H9 (cell line): Measurements from ENCODE around the gene ATP7B. TPM values are rescaled to one million over a fixed set of nuclear protein-coding genes. Genes with fewer than 3 reads are reported as not detected.

Experiments used
- DNase-seq: peaks from one replicate; pipeline ENCODE4 v3.0.0-alpha.2; 2017
- H2AFZ ChIP-seq: one replicate; pipeline ENCODE4 v1.6.1; 2013; ENCODE audit warnings: mild to moderate bottlenecking, low read length, control low read depth, moderate library complexity
- H2AK5ac ChIP-seq: 2 replicates; pipeline ENCODE4 v1.6.1; 2013; ENCODE audit warnings: low read length, control low read depth, mixed read lengths; ENCODE audit not compliant: insufficient read length
- H2BK120ac ChIP-seq: one replicate; pipeline ENCODE4 v1.6.1; 2013; ENCODE audit warnings: low read depth, mild to moderate bottlenecking, low read length, control low read depth, inconsistent platforms; ENCODE audit not compliant: poor library complexity, severe bottlenecking
- H2BK12ac ChIP-seq: 2 replicates; pipeline ENCODE4 v1.6.1; 2013; ENCODE audit warnings: low read length, control low read depth, mixed read lengths, low read depth; ENCODE audit not compliant: insufficient read length
- H2BK15ac ChIP-seq: 2 replicates; pipeline ENCODE4 v1.6.1; 2013; ENCODE audit warnings: low read depth, low read length, control low read depth
- H2BK20ac ChIP-seq: one replicate; pipeline ENCODE4 v1.6.1; 2013; ENCODE audit warnings: low read depth, mild to moderate bottlenecking, low read length, control low read depth, inconsistent platforms; ENCODE audit not compliant: poor library complexity, severe bottlenecking
- H2BK5ac ChIP-seq: 2 replicates; pipeline ENCODE4 v1.6.1; 2013; ENCODE audit warnings: low read length, control low read depth, mixed read lengths; ENCODE audit not compliant: insufficient read length
- H3K14ac ChIP-seq: 2 replicates; pipeline ENCODE4 v1.6.1; 2013; ENCODE audit warnings: low read length, control low read depth; ENCODE audit not compliant: insufficient read depth
- H3K18ac ChIP-seq: 2 replicates; pipeline ENCODE4 v1.6.1; 2013; ENCODE audit warnings: low read depth, mild to moderate bottlenecking, mixed read lengths, low read length, control low read depth; ENCODE audit not compliant: insufficient read length
- H3K23ac ChIP-seq: 2 replicates; pipeline ENCODE4 v1.6.1; 2013; ENCODE audit warnings: low read length, control low read depth, mixed read lengths, low read depth; ENCODE audit not compliant: insufficient read length
- H3K23me2 ChIP-seq: 2 replicates; pipeline ENCODE4 v1.6.1; 2013; ENCODE audit warnings: low read depth, mild to moderate bottlenecking, mixed read lengths, low read length, control low read depth; ENCODE audit not compliant: insufficient read length, poor library complexity, severe bottlenecking
- H3K27ac ChIP-seq: 2 replicates; pipeline ENCODE4 v1.5.1; 2013; ENCODE audit warnings: low read length, control low read depth, mixed read lengths, low read depth; ENCODE audit not compliant: insufficient read length
- H3K27me3 ChIP-seq: 2 replicates; pipeline ENCODE4 v1.6.1; 2013; ENCODE audit warnings: low read length, control low read depth, inconsistent platforms; ENCODE audit not compliant: insufficient read depth
- H3K4ac ChIP-seq: 2 replicates; pipeline ENCODE4 v1.6.1; 2013; ENCODE audit warnings: low read depth, mild to moderate bottlenecking, control low read depth, inconsistent platforms, low read length, moderate library complexity
- H3K4me1 ChIP-seq: 2 replicates; pipeline ENCODE4 v1.6.1; 2013; ENCODE audit warnings: low read length, control low read depth, inconsistent platforms; ENCODE audit not compliant: insufficient read depth
- H3K4me2 ChIP-seq: 2 replicates; pipeline ENCODE4 v1.6.1; 2013; ENCODE audit warnings: low read length, control low read depth, mixed read lengths; ENCODE audit not compliant: insufficient read length, insufficient read depth
- H3K56ac ChIP-seq: 2 replicates; pipeline ENCODE4 v1.6.1; 2013; ENCODE audit warnings: low read depth, mild to moderate bottlenecking, mixed read lengths, low read length, control low read depth; ENCODE audit not compliant: insufficient read length
- H3K79me1 ChIP-seq: 2 replicates; pipeline ENCODE4 v1.6.1; 2013; ENCODE audit warnings: low read depth, mild to moderate bottlenecking, moderate library complexity, low read length, control low read depth, inconsistent platforms; ENCODE audit not compliant: insufficient read depth, poor library complexity, severe bottlenecking
- H3K79me2 ChIP-seq: 2 replicates; pipeline ENCODE4 v1.6.1; 2013; ENCODE audit warnings: low read length, control low read depth, inconsistent platforms; ENCODE audit not compliant: insufficient read depth
- H3K9ac ChIP-seq: 2 replicates; pipeline ENCODE4 v1.6.1; 2013; ENCODE audit warnings: low read length, control low read depth, mixed read lengths; ENCODE audit not compliant: insufficient read length; ENCODE audit errors: extremely low read depth
- H3K9me3 ChIP-seq: one replicate; pipeline ENCODE4 v1.6.1; 2013; ENCODE audit warnings: low read depth, low read length, inconsistent platforms; ENCODE audit not compliant: control insufficient read depth
- H3T11ph ChIP-seq: one replicate; pipeline ENCODE4 v1.6.1; 2013; ENCODE audit warnings: mild to moderate bottlenecking, low read length, control low read depth, inconsistent platforms
- H4K20me1 ChIP-seq: one replicate; pipeline ENCODE4 v1.6.1; 2013; ENCODE audit not compliant: control insufficient read depth, insufficient read length, insufficient read depth
- H4K5ac ChIP-seq: 2 replicates; pipeline ENCODE4 v1.6.1; 2013; ENCODE audit warnings: low read depth, mild to moderate bottlenecking, mixed read lengths, low read length, control low read depth; ENCODE audit not compliant: insufficient read length
- H4K8ac ChIP-seq: replicated peaks from 2 replicates; pipeline ENCODE4 v1.6.1; 2013; ENCODE audit warnings: low read length, control low read depth, mixed read lengths, low read depth; ENCODE audit not compliant: insufficient read length
- H4K91ac ChIP-seq: 2 replicates; pipeline ENCODE4 v1.6.1; 2013; ENCODE audit warnings: low read depth, mild to moderate bottlenecking, moderate library complexity, mixed read lengths, low read length, control low read depth; ENCODE audit not compliant: insufficient read length
- H3K27ac Mint-ChIP-seq, 3 experiments: 2 replicates in 2 of 3; 3 replicates in 1 of 3; pipeline ENCODE4 v1.8.0; 2020 to 2021; ENCODE audit warnings: mixed read lengths in 3 of 3, mild to moderate bottlenecking in 1 of 3, moderate library complexity in 1 of 3
- H3K27me3 Mint-ChIP-seq: 2 replicates; pipeline ENCODE4 v1.8.0; 2021; ENCODE audit warnings: low read depth, mild to moderate bottlenecking, moderate library complexity, mixed read lengths
- H3K36me3 Mint-ChIP-seq, 3 experiments: 2 replicates in 2 of 3; 3 replicates in 1 of 3; pipeline ENCODE4 v1.8.0; 2020 to 2021; ENCODE audit warnings: low read depth in 3 of 3, mixed read lengths in 3 of 3; ENCODE audit not compliant: insufficient read depth in 1 of 3
- H3K4me1 Mint-ChIP-seq, 2 experiments: 2 replicates each; pipeline ENCODE4 v1.8.0; 2020; ENCODE audit warnings: mixed read lengths in 2 of 2
- H3K4me3 Mint-ChIP-seq, 2 experiments: 2 replicates in 1 of 2; 3 replicates in 1 of 2; pipeline ENCODE4 v1.8.0; 2020 to 2021; ENCODE audit warnings: mild to moderate bottlenecking in 2 of 2, mixed read lengths in 2 of 2, moderate library complexity in 1 of 2
- H3K9me3 Mint-ChIP-seq, 2 experiments: 2 replicates in 1 of 2; 3 replicates in 1 of 2; pipeline ENCODE4 v1.8.0; 2020; ENCODE audit warnings: mild to moderate bottlenecking in 2 of 2, mixed read lengths in 2 of 2, moderate library complexity in 1 of 2
- WGBS: extraction: QIAGEN DNeasy Blood & Tissue Kit; methylation state at CpG from one replicate; pipeline ENCODE4 v1.1.7; 2013; ENCODE audit warnings: missing lambda C conversion rate, low lambda C conversion rate, mixed read lengths; ENCODE audit not compliant: insufficient read length; ENCODE audit errors: extremely low coverage; 5-methylcytosine and 5-hydroxymethylcytosine counted together
- total RNA-seq: library from RNA; stranded (reverse); gene quantifications from 2 replicates; pipeline ENCODE4 v1.2.1, GENCODE V29; 2021
- TF ChIP-seq, protein P1 (sequence below): fragments of 200-600 bp; sonication (generic); conservative IDR thresholded peaks from 3 replicates; pipeline ENCODE4 v1.8.0; 2021; ENCODE audit warnings: antibody characterized with exemption, mild to moderate bottlenecking

ATP7B gene
- total RNA-seq, 1 experiment from 2014 or later: 5.8 TPM

DNA sequence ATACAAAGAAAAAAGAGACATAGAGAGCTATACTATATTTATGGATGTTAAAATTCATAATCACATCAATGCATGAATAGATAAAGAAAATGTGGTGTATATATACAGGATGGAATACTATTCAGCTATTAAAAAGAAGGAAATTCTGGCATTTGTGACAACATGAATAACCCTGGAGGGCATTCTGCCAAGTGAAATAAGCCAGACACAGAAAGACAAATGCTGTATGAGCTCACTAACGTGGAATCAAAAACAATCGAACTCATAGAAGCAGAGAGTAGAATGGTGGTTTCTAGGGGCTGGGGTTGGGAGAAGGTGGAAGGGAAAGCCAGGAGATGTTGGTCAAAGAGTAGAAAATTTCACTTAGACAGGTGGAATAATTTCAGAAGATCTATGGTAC lies 37.3 kb upstream of the ATP7B start:
- Histone ChIP-seq H4K20me1 (no peaks in the 10 kb centered on the region), H2BK12ac (no peak overlapping the region), H3K79me1 (no peaks in the 10 kb centered on the region), H3K27ac (no peak overlapping the region), H3K23ac (no peak overlapping the region), H3K23me2 (no peaks in the 10 kb centered on the region), H3K56ac (no peak overlapping the region), H3K9me3 (no peaks in the 10 kb centered on the region), H3K14ac (no peak overlapping the region), H2BK5ac (no peak overlapping the region), H3K4ac (no peak overlapping the region), H2BK120ac (no peak overlapping the region), H3K9ac (no peak overlapping the region), H2BK20ac (no peak overlapping the region), H4K91ac (no peak overlapping the region), H2AK5ac (no peak overlapping the region), H3K27me3 (no peaks in the 10 kb centered on the region), H2BK15ac (no peak overlapping the region), H3K4me2 (no peak overlapping the region), H3K4me1 (no peaks in the 10 kb centered on the region), H3K79me2 (no peaks in the 10 kb centered on the region), H2AFZ (no peak overlapping the region), H4K5ac (no peak overlapping the region), H3T11ph (no peak overlapping the region), H4K8ac (no peak overlapping the region), H3K18ac (no peak overlapping the region)
- DNase-seq: no peak
- no peaks in the 10 kb centered on the region for H3K36me3 Mint-ChIP-seq
- H3K4me3 Mint-ChIP-seq: no peak overlapping the region
- no peaks in the 10 kb centered on the region for H3K27me3 Mint-ChIP-seq
- peaks cover 14% of the 10 kb centered on the region in 2 experiments for H3K4me1 Mint-ChIP-seq
- H3K9me3 Mint-ChIP-seq: no peaks in the 10 kb centered on the region; a peak in 1 of 5 replicates
- WGBS: no CpG with 5 or more reads among the region's 2 CpGs
- TF ChIP-seq, protein P1, sequence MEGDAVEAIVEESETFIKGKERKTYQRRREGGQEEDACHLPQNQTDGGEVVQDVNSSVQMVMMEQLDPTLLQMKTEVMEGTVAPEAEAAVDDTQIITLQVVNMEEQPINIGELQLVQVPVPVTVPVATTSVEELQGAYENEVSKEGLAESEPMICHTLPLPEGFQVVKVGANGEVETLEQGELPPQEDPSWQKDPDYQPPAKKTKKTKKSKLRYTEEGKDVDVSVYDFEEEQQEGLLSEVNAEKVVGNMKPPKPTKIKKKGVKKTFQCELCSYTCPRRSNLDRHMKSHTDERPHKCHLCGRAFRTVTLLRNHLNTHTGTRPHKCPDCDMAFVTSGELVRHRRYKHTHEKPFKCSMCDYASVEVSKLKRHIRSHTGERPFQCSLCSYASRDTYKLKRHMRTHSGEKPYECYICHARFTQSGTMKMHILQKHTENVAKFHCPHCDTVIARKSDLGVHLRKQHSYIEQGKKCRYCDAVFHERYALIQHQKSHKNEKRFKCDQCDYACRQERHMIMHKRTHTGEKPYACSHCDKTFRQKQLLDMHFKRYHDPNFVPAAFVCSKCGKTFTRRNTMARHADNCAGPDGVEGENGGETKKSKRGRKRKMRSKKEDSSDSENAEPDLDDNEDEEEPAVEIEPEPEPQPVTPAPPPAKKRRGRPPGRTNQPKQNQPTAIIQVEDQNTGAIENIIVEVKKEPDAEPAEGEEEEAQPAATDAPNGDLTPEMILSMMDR: no peak
- no peak overlapping the region for H3K27ac Mint-ChIP-seq
